Upper lobe of left lung (tissue), 4 donors: ENCODE data around the gene TMPRSS13.

Experiments used
- CTCF ChIP-seq, 6 experiments: fragments of 450-650 bp in 4 of 6; fragments of 200-600 bp in 2 of 6; sonication (generic) in 2 of 6; IDR thresholded peaks; one replicate each; pipeline ENCODE4 v1.5.1; 2016 to 2019; ENCODE audit warnings: antibody characterized with exemption in 6 of 6
- EP300 ChIP-seq, 4 donors: sonication (generic); formaldehyde crosslinking; IDR thresholded peaks; one replicate each; pipeline ENCODE4 v1.5.1; 2017; ENCODE audit warnings: antibody characterized with exemption in 4 of 4, control low read depth in 2 of 4
- POLR2A ChIP-seq, 4 donors: fragments of 450-650 bp; IDR thresholded peaks; one replicate each; pipeline ENCODE4 v1.5.1; 2016 to 2017; ENCODE audit warnings: antibody characterized with exemption in 4 of 4, mild to moderate bottlenecking in 2 of 4
- POLR2AphosphoS5 ChIP-seq, 2 donors: sonication (generic); formaldehyde crosslinking; IDR thresholded peaks; one replicate each; pipeline ENCODE4 v1.5.1; 2017; ENCODE audit warnings: antibody characterized with exemption in 2 of 2

GRCh38 chr11:117912497-117912896 is 16.7 kb downstream of the TMPRSS13 start:
- TF ChIP-seq CTCF (IDR thresholded peaks at IDR 0.05): no peak
- no peak for TF ChIP-seq EP300 (IDR thresholded peaks at IDR 0.05)
- no peak for TF ChIP-seq POLR2A (IDR thresholded peaks at IDR 0.05)
- no peak for TF ChIP-seq POLR2AphosphoS5 (IDR thresholded peaks at IDR 0.05)
